ENCODE data around the gene HMOX1.
A peak's percentile ranks its signal among the peaks of the same experiment; 100 is the strongest.

The HMOX1 gene

GRCh38 chr22:35409783-35410662 lies 29.1 kb downstream of the HMOX1 start:
- no peak for DNase-seq

- no peak for DNase-seq
Measured at GRCh38 chr22:35410663-35411034, 29.8 kb downstream of the HMOX1 start.

- DNase-seq, result no peak
Measured at GRCh38 chr22:35411102-35411501, 30.2 kb downstream of the HMOX1 start.

GRCh38 chr22:35413624-35414023 lies 32.7 kb downstream of the HMOX1 start:
- no peak for DNase-seq

GRCh38 chr22:35417606-35418005 lies 36.7 kb downstream of the HMOX1 start:
- no peak for DNase-seq

GRCh38 chr22:35418088-35418487 lies 37.2 kb downstream of the HMOX1 start:
- no peak for DNase-seq

- no peak for DNase-seq
Measured at GRCh38 chr22:35418731-35419130, 37.8 kb downstream of the HMOX1 start.

- no peak for DNase-seq
Measured at GRCh38 chr22:35419756-35420155, 38.9 kb downstream of the HMOX1 start.

- DNase-seq, result no peak
Measured at GRCh38 chr22:35421121-35421520, 40.2 kb downstream of the HMOX1 start.

GRCh38 chr22:35422145-35422544 lies 41.2 kb downstream of the HMOX1 start:
- DNase-seq, result no peak

- DNase-seq, result no peak
Measured at GRCh38 chr22:35422936-35423335, 42.0 kb downstream of the HMOX1 start.

GRCh38 chr22:35424081-35424480 lies 43.2 kb downstream of the HMOX1 start:
- no peak for DNase-seq

GRCh38 chr22:35424761-35425160 lies 43.9 kb downstream of the HMOX1 start:
- DNase-seq, result no peak

GRCh38 chr22:35425546-35425945 lies 44.6 kb downstream of the HMOX1 start:
- DNase-seq, result no peak

- DNase-seq, result peak; percentile 33
Measured at GRCh38 chr22:35425971-35426800, 45.3 kb downstream of the HMOX1 start.

GRCh38 chr22:35426801-35427140 lies 45.9 kb downstream of the HMOX1 start:
- peak; percentile 56 for DNase-seq

- peak; percentile 10 for DNase-seq
Measured at GRCh38 chr22:35430897-35431322, 50.0 kb downstream of the HMOX1 start.

GRCh38 chr22:35431483-35432227 lies 50.8 kb downstream of the HMOX1 start:
- no peak for DNase-seq

- DNase-seq, result no peak
Measured at GRCh38 chr22:35432228-35432905, 51.5 kb downstream of the HMOX1 start.

GRCh38 chr22:35434061-35434710 lies 53.3 kb downstream of the HMOX1 start:
- DNase-seq, result no peak

GRCh38 chr22:35435201-35435740 lies 54.4 kb downstream of the HMOX1 start:
- DNase-seq, result no peak

GRCh38 chr22:35436421-35436820 lies 55.5 kb downstream of the HMOX1 start:
- DNase-seq, result no peak

All from NCI-H2107 (cell line).